Measurements from ENCODE around the gene TMEM108.
A peak's percentile ranks its signal among the peaks of the same experiment; 100 is the strongest.
"Not testable (repeated sequence)": the region's sequence is repeated elsewhere in the genome, so short reads cannot be mapped to it uniquely, and the experiment has no call there.

The TMEM108 gene

DNA sequence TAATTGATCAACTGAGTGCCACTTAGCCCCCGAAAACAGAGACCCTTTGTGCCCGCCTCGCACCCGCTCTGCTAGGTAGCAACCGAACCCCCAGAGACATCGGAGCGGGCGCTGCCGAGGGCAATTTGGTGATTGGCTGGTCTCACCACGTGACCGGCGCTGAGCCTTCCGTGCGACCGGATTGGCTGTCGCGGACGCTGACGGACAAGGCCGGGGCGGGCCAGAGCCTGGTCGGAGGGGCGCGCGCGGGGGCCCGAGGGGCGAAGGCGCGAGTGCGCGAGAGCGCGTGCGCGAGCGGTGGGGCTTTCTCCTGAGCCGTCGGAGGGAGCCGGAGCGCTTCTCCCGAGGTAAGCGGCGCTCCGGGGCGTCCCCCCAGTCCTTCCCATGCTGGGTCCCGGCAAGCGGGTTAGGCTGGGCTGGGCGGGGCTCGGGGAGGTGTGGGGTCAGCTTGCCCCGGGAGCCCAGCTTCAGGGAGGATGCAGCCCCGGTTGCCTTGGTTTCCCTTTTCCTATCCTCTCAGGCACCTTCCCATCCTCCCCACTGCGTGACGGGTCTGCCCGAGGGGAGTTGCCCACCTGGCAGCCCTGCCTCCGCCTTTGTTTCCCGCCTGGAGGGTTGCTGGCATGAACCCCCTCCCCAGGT lies at the start of gene TMEM108:
TSS of gene TMEM108 (plus strand) at position 303 of the 642 bp plus-strand sequence.
- DNase-seq (ENCODE audit: low spot score), result peak; percentile 41

GRCh38 chr3:132995971-132996370 lies 42.2 kb upstream of the TMEM108 start:
- no peak for DNase-seq (ENCODE audit: low spot score)

GRCh38 chr3:132997404-132998185 lies 40.6 kb upstream of the TMEM108 start:
- DNase-seq (ENCODE audit: low spot score), result no peak

DNA sequence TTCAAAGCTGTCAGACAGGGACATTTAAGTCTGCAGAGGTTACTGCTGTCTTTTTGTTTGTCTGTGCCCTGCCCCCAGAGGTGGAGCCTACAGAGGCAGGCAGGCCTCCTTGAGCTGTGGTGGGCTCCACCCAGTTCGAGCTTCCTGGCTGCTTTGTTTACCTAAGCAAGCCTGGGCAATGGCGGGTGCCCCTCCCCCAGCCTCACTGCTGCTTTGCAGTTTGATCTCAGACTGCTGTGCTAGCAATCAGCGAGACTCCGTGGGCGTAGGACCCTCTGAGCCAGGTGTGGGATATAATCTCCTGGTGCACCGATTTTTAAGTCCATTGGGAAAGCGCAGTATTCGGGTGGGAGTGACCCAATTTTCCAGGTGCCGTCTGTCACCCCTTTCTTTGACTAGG lies 33.2 kb upstream of the TMEM108 start:
- DNase-seq (ENCODE audit: low spot score), result not testable (repeated sequence)

- DNase-seq (ENCODE audit: low spot score), result no peak
Observed at GRCh38 chr3:133007601-133008000, 30.6 kb upstream of the TMEM108 start.

GRCh38 chr3:133014325-133014724 lies 23.9 kb upstream of the TMEM108 start:
- DNase-seq (ENCODE audit: low spot score), result no peak

GRCh38 chr3:133015573-133015972 lies 22.6 kb upstream of the TMEM108 start:
- DNase-seq (ENCODE audit: low spot score), result not testable (repeated sequence)

DNA sequence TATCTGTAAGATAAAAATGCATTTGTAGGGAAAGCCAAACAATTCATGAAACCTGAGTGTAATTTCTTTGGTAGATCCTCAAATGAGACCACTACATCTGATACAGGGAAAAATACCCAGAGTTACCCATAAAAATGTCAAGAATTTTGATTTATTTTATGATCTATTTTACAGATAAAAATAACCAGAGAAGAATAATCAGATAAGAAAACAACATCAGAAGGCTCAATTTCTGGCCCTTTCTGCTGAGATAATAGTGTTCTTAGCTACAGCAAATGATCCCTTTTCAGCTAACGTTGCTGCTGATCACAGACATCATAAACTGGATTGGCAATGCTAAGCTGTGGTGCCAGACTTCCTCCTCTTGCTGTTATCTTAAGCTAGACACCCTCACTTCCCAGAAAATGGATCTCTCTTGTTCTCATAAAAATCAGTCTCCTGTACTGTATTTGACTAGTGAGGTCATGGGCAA lies 21.3 kb upstream of the TMEM108 start:
- no peak for DNase-seq (ENCODE audit: low spot score)

GRCh38 chr3:133018921-133019320 lies 19.3 kb upstream of the TMEM108 start:
- no peak for DNase-seq (ENCODE audit: low spot score)

DNA sequence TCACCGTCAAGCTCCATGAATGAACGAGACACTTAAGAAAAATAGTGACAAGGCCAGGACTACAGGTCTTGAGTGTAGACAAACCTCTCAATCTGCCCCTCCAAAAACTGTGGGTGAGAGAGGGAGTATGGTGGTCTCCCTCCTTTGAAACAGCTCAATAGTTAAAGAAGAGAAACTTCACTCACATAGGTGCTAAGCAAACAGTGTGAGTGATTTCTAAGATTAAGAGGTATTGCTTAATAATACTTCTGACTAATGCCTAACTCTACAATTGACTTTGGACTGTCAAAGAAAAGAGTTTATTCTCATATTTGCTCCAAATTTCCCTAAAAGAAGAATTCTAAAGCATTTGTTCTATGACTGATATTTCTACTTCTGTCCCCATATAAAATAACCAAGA lies 17.0 kb upstream of the TMEM108 start:
- no peak for DNase-seq (ENCODE audit: low spot score)

GRCh38 chr3:133023362-133023761 lies 14.8 kb upstream of the TMEM108 start:
- no peak for DNase-seq (ENCODE audit: low spot score)

DNA sequence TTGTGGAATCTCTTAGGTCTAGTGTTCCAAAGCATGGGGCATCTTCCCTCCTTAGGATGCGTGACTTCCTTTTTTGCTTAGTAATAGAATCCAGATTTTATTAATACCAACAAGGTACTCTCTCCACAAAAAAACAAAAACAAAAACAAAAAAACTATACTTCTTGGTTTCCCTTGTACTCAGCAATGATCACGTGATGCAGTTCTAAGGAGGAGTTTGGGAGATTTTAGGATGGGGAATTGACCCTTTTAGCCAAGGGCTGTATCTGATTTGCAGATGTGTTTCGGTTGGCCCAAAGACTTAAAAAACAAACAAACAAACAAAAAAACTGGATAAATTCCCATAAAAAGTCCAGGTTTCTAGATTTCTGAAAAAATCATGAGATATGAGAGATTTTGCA lies 12.6 kb upstream of the TMEM108 start:
- no peak for DNase-seq (ENCODE audit: low spot score)

- no peak for DNase-seq (ENCODE audit: low spot score)
Observed at GRCh38 chr3:133032301-133032700, 5.9 kb upstream of the TMEM108 start.

DNA sequence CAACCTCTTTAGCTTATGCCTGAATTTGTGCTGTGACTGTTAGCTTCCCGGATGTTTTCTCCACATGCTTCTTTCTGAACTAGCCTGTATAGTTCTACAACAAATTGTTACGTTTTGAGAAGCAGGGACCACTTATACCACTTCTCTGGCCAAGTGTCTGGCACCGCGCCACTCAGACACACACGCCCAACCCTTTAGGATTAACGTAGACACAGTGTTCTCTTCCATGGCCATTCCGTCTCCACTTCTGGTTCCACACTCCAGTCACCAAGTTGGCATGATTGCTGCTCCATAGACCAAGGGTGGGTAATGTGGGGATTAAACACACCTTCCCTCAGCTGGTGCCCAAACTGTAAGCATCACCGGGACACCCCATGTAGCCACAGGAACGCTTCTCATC lies 755 bp upstream of the TMEM108 start:
- no peak for DNase-seq (ENCODE audit: low spot score)

GRCh38 chr3:133038731-133039375 lies 662 bp downstream of the TMEM108 start:
- DNase-seq (ENCODE audit: low spot score), result no peak

GRCh38 chr3:133040696-133041523 lies 2.7 kb downstream of the TMEM108 start:
- peak; percentile 28 for DNase-seq (ENCODE audit: low spot score)

DNA sequence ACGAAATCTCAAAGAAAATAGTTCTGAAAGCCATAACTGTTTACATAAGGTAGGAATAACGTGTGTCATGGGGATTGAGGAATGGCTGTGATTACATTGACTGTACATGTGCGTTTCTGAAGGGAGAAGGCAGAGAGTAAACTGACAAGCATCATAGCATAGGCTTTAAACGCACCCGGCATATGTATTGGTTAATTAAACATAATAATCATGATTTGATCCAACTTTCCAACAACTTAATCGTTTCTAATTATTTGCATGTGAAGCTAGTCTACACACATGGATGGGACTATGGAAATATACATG lies 3.3 kb downstream of the TMEM108 start:
- DNase-seq (ENCODE audit: low spot score), result no peak

GRCh38 chr3:133042778-133043177 lies 4.6 kb downstream of the TMEM108 start:
- no peak for DNase-seq (ENCODE audit: low spot score)

DNA sequence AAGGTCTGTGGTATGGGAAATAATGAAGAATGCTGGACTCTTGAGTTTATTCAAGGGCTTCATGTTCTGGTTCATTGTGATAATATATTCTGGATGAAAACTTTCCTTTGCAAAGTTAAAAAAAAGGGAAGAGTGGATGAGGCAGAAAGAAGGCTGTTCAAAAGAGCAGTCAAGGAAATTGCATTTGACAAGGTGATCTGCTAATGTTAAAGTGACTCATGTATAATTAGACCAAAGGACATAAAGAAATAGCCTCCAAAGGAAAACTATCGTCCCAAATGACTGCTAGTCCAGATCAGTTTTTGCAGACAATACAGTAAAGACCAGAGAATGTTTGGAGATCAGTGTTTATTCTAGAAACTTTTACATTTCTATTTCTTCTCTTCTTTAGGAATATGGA lies 9.8 kb downstream of the TMEM108 start:
- DNase-seq (ENCODE audit: low spot score), result no peak

DNA sequence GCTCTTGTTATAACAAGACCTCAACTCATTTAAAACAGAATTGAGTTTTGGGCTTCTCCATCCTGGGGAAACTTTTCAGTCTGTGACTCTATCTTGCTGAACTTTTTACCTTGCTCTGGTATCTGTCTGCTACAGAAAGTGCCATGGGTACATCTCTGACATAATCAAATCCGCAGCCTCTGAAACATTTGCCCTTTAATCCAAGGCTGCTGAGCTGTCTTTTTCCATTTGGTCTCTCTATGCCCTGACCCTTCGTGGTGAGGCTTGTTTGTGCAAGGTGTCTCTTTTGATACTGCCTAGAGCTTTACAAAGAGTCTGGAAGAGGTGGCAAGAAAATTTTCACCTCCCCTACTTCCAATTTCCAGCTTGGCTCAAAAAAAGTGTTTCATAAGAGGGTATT lies 11.3 kb downstream of the TMEM108 start:
- no peak for DNase-seq (ENCODE audit: low spot score)

DNA sequence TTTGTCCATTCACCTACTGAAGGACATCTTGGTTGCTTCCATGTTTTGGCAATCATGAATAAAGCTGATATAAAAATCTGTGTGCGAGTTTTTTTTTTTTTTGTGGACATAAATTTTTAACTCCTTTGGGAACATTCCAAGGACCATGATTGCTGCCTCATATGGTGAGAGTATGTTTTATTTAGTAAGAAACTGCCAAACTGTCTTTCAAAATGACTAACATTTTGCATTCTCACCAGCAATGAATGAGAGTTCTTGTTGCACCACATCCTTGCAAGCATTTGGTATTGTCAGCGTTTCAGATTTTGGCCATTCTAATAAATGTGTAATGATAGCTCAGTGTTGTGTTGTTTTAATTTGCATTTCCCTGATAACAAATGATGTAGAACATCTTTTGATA lies 12.7 kb downstream of the TMEM108 start:
- DNase-seq (ENCODE audit: low spot score), result no peak

- no peak for DNase-seq (ENCODE audit: low spot score)
Observed at GRCh38 chr3:133053532-133053931, 15.3 kb downstream of the TMEM108 start.
